Osteoblast (primary cell): ENCODE results near the gene ZBTB8B. TPM values are rescaled to one million over a fixed set of nuclear protein-coding genes. Genes with fewer than 3 reads are reported as not detected.
"Not testable (repeated sequence)": the region's sequence is repeated elsewhere in the genome, so short reads cannot be mapped to it uniquely, and the experiment has no call there.

Experiments
- DNase-seq: peaks from one replicate; pipeline ENCODE4 v3.0.0; 2011; ENCODE audit warnings: low spot score, mixed read lengths; ENCODE audit not compliant: insufficient read length; ENCODE audit errors: missing footprints
- H2AFZ ChIP-seq: 2 replicates; pipeline ENCODE4 v1.6.0; 2011; ENCODE audit warnings: mild to moderate bottlenecking, low read length
- H3K27ac ChIP-seq: 2 replicates; pipeline ENCODE4 v1.5.1; 2011; ENCODE audit warnings: mild to moderate bottlenecking, low read depth, low read length, moderate library complexity
- H3K27me3 ChIP-seq: 2 replicates; pipeline ENCODE4 v1.6.0; 2012; ENCODE audit warnings: mild to moderate bottlenecking, control low read depth, inconsistent platforms, low read length, moderate library complexity; ENCODE audit not compliant: insufficient read depth
- H3K36me3 ChIP-seq: 2 replicates; pipeline ENCODE4 v1.5.1; 2011; ENCODE audit warnings: mild to moderate bottlenecking, low read length, control low read depth, moderate library complexity; ENCODE audit not compliant: insufficient read depth
- H3K4me1 ChIP-seq: 2 replicates; pipeline ENCODE4 v1.5.1; 2011; ENCODE audit warnings: mild to moderate bottlenecking, low read length, control low read depth, moderate library complexity; ENCODE audit not compliant: insufficient read depth
- H3K4me2 ChIP-seq: 2 replicates; pipeline ENCODE4 v1.6.0; 2011; ENCODE audit warnings: mild to moderate bottlenecking, low read length; ENCODE audit not compliant: insufficient read depth
- H3K4me3 ChIP-seq: fragments of 200-600 bp; sonication (generic); 3 replicates; pipeline ENCODE4 v1.5.1; 2012; ENCODE audit warnings: mild to moderate bottlenecking, low read length, inconsistent platforms; ENCODE audit not compliant: insufficient read depth
- H3K79me2 ChIP-seq: 2 replicates; pipeline ENCODE4 v1.6.0; 2012; ENCODE audit warnings: mild to moderate bottlenecking, low read length, control low read depth, inconsistent platforms; ENCODE audit not compliant: insufficient read depth
- H3K9me3 ChIP-seq: 2 replicates; pipeline ENCODE4 v1.5.1; 2011; ENCODE audit warnings: low read depth, low read length, control low read depth
- H4K20me1 ChIP-seq: 2 replicates; pipeline ENCODE4 v1.6.0; 2012; ENCODE audit warnings: mild to moderate bottlenecking, low read length, control low read depth; ENCODE audit not compliant: insufficient read depth
- total RNA-seq: library from RNA; depleted of rRNA; stranded (reverse); fragments of >200 nt; gene quantifications from 2 replicates; pipeline ENCODE4 v1.2.3, GENCODE V29; 2012
- TF ChIP-seq, protein P1 (sequence below): IDR thresholded peaks from 2 replicates; pipeline ENCODE4 v1.5.1; 2011; ENCODE audit warnings: mild to moderate bottlenecking, low read depth, low read length, moderate library complexity; ENCODE audit errors: extremely low read depth

Gene ZBTB8B
- total RNA-seq, 1 donor = under 0.01 TPM

DNA sequence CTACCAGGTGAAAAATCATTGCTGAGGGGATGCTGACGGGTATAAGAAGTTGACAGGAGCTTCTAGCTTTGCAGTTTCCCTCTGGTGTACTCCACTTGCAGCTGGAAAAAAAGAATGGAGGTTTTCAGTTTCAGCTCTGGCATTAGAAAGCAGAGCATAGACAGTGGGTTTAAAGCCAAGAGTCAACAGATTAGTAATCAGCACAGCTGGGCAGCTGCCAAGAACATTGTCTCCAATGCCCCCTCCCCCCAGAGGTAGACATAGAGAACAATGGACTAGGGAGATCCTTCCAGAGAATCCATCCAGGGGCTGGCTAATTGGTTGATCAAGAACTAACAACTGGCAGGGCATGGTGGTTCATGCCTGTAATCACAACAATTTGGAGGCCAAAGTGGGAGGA, 10.1 kb upstream of the ZBTB8B start:
- Histone ChIP-seq H3K9me3 (no peaks in the 10 kb centered on the region), H3K36me3 (no peaks in the 10 kb centered on the region), H3K27ac (no peak overlapping the region), H3K27me3 (peaks cover 4% of the 10 kb centered on the region), H3K4me1 (no peaks in the 10 kb centered on the region), H2AFZ (no peak overlapping the region), H3K79me2 (no peaks in the 10 kb centered on the region), H4K20me1 (no peaks in the 10 kb centered on the region), H3K4me3 (no peak overlapping the region), H3K4me2 (no peak overlapping the region)
- DNase-seq = no peak
- TF ChIP-seq, protein P1, sequence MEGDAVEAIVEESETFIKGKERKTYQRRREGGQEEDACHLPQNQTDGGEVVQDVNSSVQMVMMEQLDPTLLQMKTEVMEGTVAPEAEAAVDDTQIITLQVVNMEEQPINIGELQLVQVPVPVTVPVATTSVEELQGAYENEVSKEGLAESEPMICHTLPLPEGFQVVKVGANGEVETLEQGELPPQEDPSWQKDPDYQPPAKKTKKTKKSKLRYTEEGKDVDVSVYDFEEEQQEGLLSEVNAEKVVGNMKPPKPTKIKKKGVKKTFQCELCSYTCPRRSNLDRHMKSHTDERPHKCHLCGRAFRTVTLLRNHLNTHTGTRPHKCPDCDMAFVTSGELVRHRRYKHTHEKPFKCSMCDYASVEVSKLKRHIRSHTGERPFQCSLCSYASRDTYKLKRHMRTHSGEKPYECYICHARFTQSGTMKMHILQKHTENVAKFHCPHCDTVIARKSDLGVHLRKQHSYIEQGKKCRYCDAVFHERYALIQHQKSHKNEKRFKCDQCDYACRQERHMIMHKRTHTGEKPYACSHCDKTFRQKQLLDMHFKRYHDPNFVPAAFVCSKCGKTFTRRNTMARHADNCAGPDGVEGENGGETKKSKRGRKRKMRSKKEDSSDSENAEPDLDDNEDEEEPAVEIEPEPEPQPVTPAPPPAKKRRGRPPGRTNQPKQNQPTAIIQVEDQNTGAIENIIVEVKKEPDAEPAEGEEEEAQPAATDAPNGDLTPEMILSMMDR = no peak

DNA sequence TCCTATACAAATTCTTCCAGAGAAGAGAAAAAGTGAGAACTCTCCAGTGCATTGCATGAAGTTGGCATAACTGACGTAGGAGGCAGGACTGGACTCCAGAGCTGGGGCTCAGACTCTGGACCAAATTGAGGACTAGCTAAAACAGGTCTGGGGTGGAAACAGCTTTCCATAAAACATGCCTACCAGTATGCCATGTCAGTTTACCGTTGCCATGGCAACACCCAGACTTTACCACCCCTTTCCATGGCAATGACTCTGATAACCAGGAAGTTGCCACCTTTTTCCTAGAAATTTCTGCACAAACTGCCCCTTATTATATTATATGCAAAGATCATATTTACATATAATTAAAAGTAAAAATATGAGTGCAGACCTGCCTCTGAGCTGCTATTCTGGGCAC, 8.9 kb upstream of the ZBTB8B start:
- H2AFZ ChIP-seq = no peak overlapping the region
- H3K4me2 ChIP-seq = no peak overlapping the region
- H4K20me1 ChIP-seq = no peaks in the 10 kb centered on the region
- no peaks in the 10 kb centered on the region for H3K4me1 ChIP-seq
- H3K4me3 ChIP-seq = no peak overlapping the region
- H3K79me2 ChIP-seq = no peaks in the 10 kb centered on the region
- peaks cover 4% of the 10 kb centered on the region for H3K27me3 ChIP-seq
- H3K9me3 ChIP-seq = no peaks in the 10 kb centered on the region
- TF ChIP-seq, protein P1 = no peak
- DNase-seq = no peak
- no peaks in the 10 kb centered on the region for H3K36me3 ChIP-seq
- no peak overlapping the region for H3K27ac ChIP-seq

DNA sequence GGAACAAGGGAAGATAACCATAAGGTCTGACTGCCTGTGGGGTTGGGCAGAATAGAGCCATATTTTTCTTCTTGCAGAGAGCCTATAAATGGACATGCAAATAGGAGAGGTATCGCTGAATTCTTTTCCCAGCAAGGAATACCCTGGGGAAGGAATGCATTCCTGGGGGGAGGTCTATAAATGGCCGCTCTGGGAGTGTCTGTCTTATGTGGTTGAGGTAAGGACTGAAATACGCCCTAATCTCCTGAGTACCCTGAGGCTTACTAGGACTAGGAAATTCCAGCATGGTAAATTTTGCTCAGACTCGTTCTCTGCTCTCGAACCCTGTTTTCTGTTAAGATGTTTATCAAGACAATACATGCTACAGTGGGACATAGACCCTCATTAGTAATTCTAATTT, 6.1 kb upstream of the ZBTB8B start:
- not testable (repeated sequence) for H3K9me3 ChIP-seq, H4K20me1 ChIP-seq, H3K27ac ChIP-seq, H3K4me1 ChIP-seq, H3K4me2 ChIP-seq, H3K36me3 ChIP-seq, H3K4me3 ChIP-seq, H2AFZ ChIP-seq, H3K79me2 ChIP-seq, DNase-seq
- H3K27me3 ChIP-seq = peaks cover 18% of the 10 kb centered on the region

DNA sequence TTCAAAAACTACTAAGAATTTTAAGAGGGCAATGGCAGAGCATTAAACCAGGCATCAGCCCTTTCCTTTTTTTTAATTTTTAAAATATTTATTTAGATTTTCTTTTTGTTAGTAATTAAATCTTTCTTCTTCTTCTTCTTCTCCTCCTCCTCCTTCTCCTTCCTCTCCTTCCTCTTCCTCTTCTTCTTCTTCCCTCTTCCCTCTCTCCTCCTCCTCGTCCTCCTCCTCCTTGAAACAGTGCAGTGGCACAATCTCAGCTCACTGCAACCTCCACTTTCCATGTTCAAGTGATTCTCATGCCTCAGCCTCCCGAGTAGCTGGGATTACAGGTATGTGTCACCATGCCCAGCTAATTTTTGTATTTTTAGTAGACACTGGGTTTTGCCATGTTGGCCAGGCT, 1.9 kb upstream of the ZBTB8B start:
- H3K4me3 ChIP-seq, H3K9me3 ChIP-seq, H3K79me2 ChIP-seq, H3K4me2 ChIP-seq, H3K27ac ChIP-seq, H2AFZ ChIP-seq, H4K20me1 ChIP-seq, DNase-seq, H3K36me3 ChIP-seq: not testable (repeated sequence)
- Histone ChIP-seq H3K4me1 (peaks cover 15% of the 10 kb centered on the region), H3K27me3 (peaks cover 55% of the 10 kb centered on the region)

DNA sequence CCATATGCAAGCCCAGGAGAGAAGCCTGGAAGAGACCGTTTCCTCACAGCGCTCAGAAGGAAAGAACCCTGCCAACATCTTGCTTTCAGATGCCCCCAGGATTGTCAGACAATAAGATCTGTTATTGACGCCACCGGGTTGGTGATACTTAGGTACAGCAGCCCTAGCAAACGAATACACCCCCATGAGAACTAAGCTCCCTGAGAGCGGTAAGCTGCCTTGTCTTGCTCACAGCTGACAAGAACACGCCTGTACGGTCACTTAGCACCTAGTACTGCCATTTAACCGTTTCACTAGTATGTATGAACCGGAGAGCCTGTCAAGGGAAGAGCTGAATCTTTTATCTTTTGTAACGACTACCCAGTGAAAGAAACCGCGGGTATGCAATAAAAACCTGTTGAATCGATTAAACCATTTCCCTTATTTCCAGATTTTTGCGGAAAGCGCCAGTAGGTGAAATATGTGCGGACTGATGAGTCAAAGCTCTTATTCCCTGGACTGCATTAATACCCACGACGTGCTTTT, 619 bp upstream of the ZBTB8B start:
- DNase-seq = peak; percentile 76
- H3K79me2 ChIP-seq = no peaks in the 10 kb centered on the region
- TF ChIP-seq, protein P1 = no peak
- H3K4me1 ChIP-seq = peaks cover 15% of the 10 kb centered on the region
- no peaks in the 10 kb centered on the region for H3K9me3 ChIP-seq
- H3K36me3 ChIP-seq = no peaks in the 10 kb centered on the region
- peak overlapping the region; percentile 70 for H2AFZ ChIP-seq
- peak overlapping the region; percentile 87 for H3K4me2 ChIP-seq
- H3K27ac ChIP-seq = no peak overlapping the region
- H4K20me1 ChIP-seq = no peaks in the 10 kb centered on the region
- H3K4me3 ChIP-seq = peak overlapping the region; percentile 66
- H3K27me3 ChIP-seq = peaks cover 56% of the 10 kb centered on the region
